Hematopoietic multipotent progenitor cell treated with erythropoietin and hydrocortisone succinate and interleukin-3 and kit ligand, for 8 days (in vitro differentiated cells): Measurements from ENCODE around the gene TBC1D9B.
A peak's percentile ranks its signal among the peaks of the same experiment; 100 is the strongest.

Experiments used
- DNase-seq: peaks from one replicate; pipeline ENCODE4 v3.0.0-alpha.2; 2015

The TBC1D9B gene

GRCh38 chr5:179868541-179868940 lies 39.2 kb downstream of the TBC1D9B start:
- no peak for DNase-seq

GRCh38 chr5:179867476-179867875 lies 40.2 kb downstream of the TBC1D9B start:
- DNase-seq, result no peak

- no peak for DNase-seq
Measured at GRCh38 chr5:179867079-179867465, 40.6 kb downstream of the TBC1D9B start.

- DNase-seq, result peak; percentile 24
Measured at GRCh38 chr5:179866241-179867078, 41.2 kb downstream of the TBC1D9B start.

- no peak for DNase-seq
Measured at GRCh38 chr5:179865491-179866240, 42.0 kb downstream of the TBC1D9B start.

- DNase-seq, result no peak
Measured at GRCh38 chr5:179864686-179865085, 43.0 kb downstream of the TBC1D9B start.

- DNase-seq, result no peak
Measured at GRCh38 chr5:179863449-179864085, 44.1 kb downstream of the TBC1D9B start.

GRCh38 chr5:179862891-179863290 lies 44.8 kb downstream of the TBC1D9B start:
- DNase-seq, result no peak

- DNase-seq, result no peak
Measured at GRCh38 chr5:179862296-179862695, 45.4 kb downstream of the TBC1D9B start.

- no peak for DNase-seq
Measured at GRCh38 chr5:179860301-179860700, 47.4 kb downstream of the TBC1D9B start.

- DNase-seq, result peak; percentile 93
Measured at GRCh38 chr5:179858586-179859427, 48.9 kb downstream of the TBC1D9B start, which contains the start of gene MRNIP. MRNIP (minus strand) TSS chr5:179858817; CDS start chr5:179858796, 21 bp downstream.

GRCh38 chr5:179858241-179858585 lies 49.5 kb downstream of the TBC1D9B start:
- DNase-seq, result peak; percentile 43

- no peak for DNase-seq
Measured at GRCh38 chr5:179854356-179854755, 53.3 kb downstream of the TBC1D9B start.

GRCh38 chr5:179852993-179853547 lies 54.6 kb downstream of the TBC1D9B start:
- DNase-seq, result no peak

GRCh38 chr5:179841621-179842020 lies 66.1 kb downstream of the TBC1D9B start:
- no peak for DNase-seq

GRCh38 chr5:179840766-179841165 lies 66.9 kb downstream of the TBC1D9B start:
- no peak for DNase-seq

- no peak for DNase-seq
Measured at GRCh38 chr5:179840321-179840720, 67.4 kb downstream of the TBC1D9B start.

- DNase-seq, result no peak
Measured at GRCh38 chr5:179839328-179840256, 68.1 kb downstream of the TBC1D9B start.

- DNase-seq, result no peak
Measured at GRCh38 chr5:179837076-179838011, 70.4 kb downstream of the TBC1D9B start.
